Body of pancreas (tissue), 4 donors: ENCODE results near the gene PHRF1.

Experiments used
- CTCF ChIP-seq, 7 experiments: fragments of 450-650 bp in 4 of 7; fragments of 200-600 bp in 3 of 7; sonication (generic) in 3 of 7; IDR thresholded peaks; one replicate each; pipeline ENCODE4 v1.5.1; 2016 to 2019; ENCODE audit warnings: antibody characterized with exemption in 7 of 7
- POLR2A ChIP-seq, 3 donors: fragments of 450-650 bp; IDR thresholded peaks; one replicate each; pipeline ENCODE4 v1.6.1; 2016; ENCODE audit warnings: antibody characterized with exemption in 3 of 3, mild to moderate bottlenecking in 2 of 3

- TF ChIP-seq CTCF (IDR thresholded peaks at IDR 0.05), result no peak
- TF ChIP-seq POLR2A (IDR thresholded peaks at IDR 0.05), result no peak
Observed at GRCh38 chr11:606245-606644, 30.0 kb downstream of the PHRF1 start.
